Smooth muscle cell (in vitro differentiated cells): ENCODE measurements around the gene PLPP6. TPM values are rescaled to one million over a fixed set of nuclear protein-coding genes. Genes with fewer than 3 reads are reported as not detected.

Experiments used
- DNase-seq: peaks from one replicate; lab custom pipeline; 2025; ENCODE audit not compliant: unreplicated experiment; lab: John Stamatoyannopoulos, UW
- H2AFZ ChIP-seq: fragments of 200-600 bp; sonication (generic); 2 replicates; pipeline ENCODE4 v1.6.0; 2016; ENCODE audit warnings: antibody characterized with exemption, low read depth, mild to moderate bottlenecking
- H3F3A ChIP-seq: fragments of 200-600 bp; sonication (generic); 2 replicates; pipeline ENCODE4 v1.6.0; 2017; ENCODE audit warnings: antibody characterized with exemption, low read depth
- H3K27ac ChIP-seq: fragments of 200-600 bp; sonication (generic); 2 replicates; pipeline ENCODE4 v1.5.1; 2016; ENCODE audit warnings: low read depth, mild to moderate bottlenecking
- H3K27me3 ChIP-seq: fragments of 200-600 bp; sonication (generic); 2 replicates; pipeline ENCODE4 v1.6.1; 2016; ENCODE audit warnings: low read depth, mild to moderate bottlenecking
- H3K36me3 ChIP-seq: fragments of 200-600 bp; sonication (generic); 2 replicates; pipeline ENCODE4 v1.5.1; 2016; ENCODE audit warnings: low read depth
- H3K4me1 ChIP-seq: fragments of 200-600 bp; sonication (generic); 2 replicates; pipeline ENCODE4 v1.5.1; 2016; ENCODE audit warnings: low read depth
- H3K4me2 ChIP-seq: fragments of 200-600 bp; sonication (generic); 2 replicates; pipeline ENCODE4 v1.6.0; 2016; ENCODE audit warnings: mild to moderate bottlenecking
- H3K4me3 ChIP-seq: fragments of 200-600 bp; sonication (generic); 2 replicates; pipeline ENCODE4 v1.5.1; 2016; ENCODE audit warnings: mild to moderate bottlenecking
- H3K79me2 ChIP-seq: fragments of 200-600 bp; sonication (generic); 2 replicates; pipeline ENCODE4 v1.6.0; 2016; ENCODE audit warnings: low read depth, mild to moderate bottlenecking
- H3K9ac ChIP-seq: fragments of 200-600 bp; sonication (generic); 2 replicates; pipeline ENCODE4 v1.6.0; 2016; ENCODE audit warnings: low read depth
- H3K9me3 ChIP-seq: fragments of 200-600 bp; sonication (generic); replicated peaks from 2 replicates; pipeline ENCODE4 v1.5.1; 2016; ENCODE audit warnings: low read depth
- H4K20me1 ChIP-seq: fragments of 200-600 bp; sonication (generic); 2 replicates; pipeline ENCODE4 v1.6.0; 2016; ENCODE audit warnings: low read depth
- WGBS: methylation state at CpG from one replicate; pipeline ENCODE4 v1.1.7; 2016; ENCODE audit warnings: low lambda C conversion rate; 5-methylcytosine and 5-hydroxymethylcytosine counted together
- polyA plus RNA-seq: library from polyadenylated mRNA; unstranded; fragments of >200 nt; fragmentation: Nextera tagmentation; extraction: Ambion mirVana; gene quantifications from 2 replicates; pipeline ENCODE4 v1.2.1, GENCODE V29; 2016
- total RNA-seq: library from RNA; depleted of rRNA; stranded (reverse); fragments of >200 nt; gene quantifications from 2 replicates; pipeline ENCODE4 v1.2.3, GENCODE V29; 2014
- TF ChIP-seq, protein P1 (sequence below): fragments of 200-600 bp; sonication (generic); IDR thresholded peaks from 2 replicates; pipeline ENCODE4 v1.5.1; 2017; ENCODE audit warnings: borderline replicate concordance, mild to moderate bottlenecking, antibody characterized with exemption; ENCODE audit not compliant: insufficient read depth, poor library complexity, severe bottlenecking

PLPP6 gene
- total and polyA plus RNA-seq, 2 experiments from 2014 or later: 2.6 to 6.2 TPM

- H3K27me3 ChIP-seq: no peaks in the 10 kb centered on the region
- H3K9ac ChIP-seq: no peak overlapping the region
- no peak overlapping the region for H2AFZ ChIP-seq
- H3K79me2 ChIP-seq: no peaks in the 10 kb centered on the region
- H3K36me3 ChIP-seq: no peaks in the 10 kb centered on the region
- no peak overlapping the region for H3K27ac ChIP-seq
- TF ChIP-seq, protein P1, sequence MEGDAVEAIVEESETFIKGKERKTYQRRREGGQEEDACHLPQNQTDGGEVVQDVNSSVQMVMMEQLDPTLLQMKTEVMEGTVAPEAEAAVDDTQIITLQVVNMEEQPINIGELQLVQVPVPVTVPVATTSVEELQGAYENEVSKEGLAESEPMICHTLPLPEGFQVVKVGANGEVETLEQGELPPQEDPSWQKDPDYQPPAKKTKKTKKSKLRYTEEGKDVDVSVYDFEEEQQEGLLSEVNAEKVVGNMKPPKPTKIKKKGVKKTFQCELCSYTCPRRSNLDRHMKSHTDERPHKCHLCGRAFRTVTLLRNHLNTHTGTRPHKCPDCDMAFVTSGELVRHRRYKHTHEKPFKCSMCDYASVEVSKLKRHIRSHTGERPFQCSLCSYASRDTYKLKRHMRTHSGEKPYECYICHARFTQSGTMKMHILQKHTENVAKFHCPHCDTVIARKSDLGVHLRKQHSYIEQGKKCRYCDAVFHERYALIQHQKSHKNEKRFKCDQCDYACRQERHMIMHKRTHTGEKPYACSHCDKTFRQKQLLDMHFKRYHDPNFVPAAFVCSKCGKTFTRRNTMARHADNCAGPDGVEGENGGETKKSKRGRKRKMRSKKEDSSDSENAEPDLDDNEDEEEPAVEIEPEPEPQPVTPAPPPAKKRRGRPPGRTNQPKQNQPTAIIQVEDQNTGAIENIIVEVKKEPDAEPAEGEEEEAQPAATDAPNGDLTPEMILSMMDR: no peak
- H3K9me3 ChIP-seq: no peaks in the 10 kb centered on the region
- WGBS: 44% methylated on average over 3 of the region's 3 CpGs
- DNase-seq: no peak
- no peaks in the 10 kb centered on the region for H3F3A ChIP-seq
- H3K4me2 ChIP-seq: no peak overlapping the region
- peaks cover 2% of the 10 kb centered on the region for H3K4me1 ChIP-seq
- no peak overlapping the region for H3K4me3 ChIP-seq
- H4K20me1 ChIP-seq: no peaks in the 10 kb centered on the region
Measured at GRCh38 chr9:4617752-4618151, 44.3 kb upstream of the PLPP6 start.

- DNase-seq: no peak
- Histone ChIP-seq H3K27ac (no peak overlapping the region), H3K4me1 (peaks cover 2% of the 10 kb centered on the region), H3F3A (no peaks in the 10 kb centered on the region), H3K79me2 (no peaks in the 10 kb centered on the region), H3K4me2 (no peak overlapping the region), H3K27me3 (no peaks in the 10 kb centered on the region), H3K36me3 (no peaks in the 10 kb centered on the region), H2AFZ (no peak overlapping the region), H3K4me3 (no peak overlapping the region), H3K9ac (no peak overlapping the region), H4K20me1 (no peaks in the 10 kb centered on the region), H3K9me3 (no peaks in the 10 kb centered on the region)
- TF ChIP-seq, protein P1: no peak
- WGBS: 95% methylated on average over 2 of the region's 2 CpGs
Measured at GRCh38 chr9:4618700-4619099, 43.4 kb upstream of the PLPP6 start.

DNA sequence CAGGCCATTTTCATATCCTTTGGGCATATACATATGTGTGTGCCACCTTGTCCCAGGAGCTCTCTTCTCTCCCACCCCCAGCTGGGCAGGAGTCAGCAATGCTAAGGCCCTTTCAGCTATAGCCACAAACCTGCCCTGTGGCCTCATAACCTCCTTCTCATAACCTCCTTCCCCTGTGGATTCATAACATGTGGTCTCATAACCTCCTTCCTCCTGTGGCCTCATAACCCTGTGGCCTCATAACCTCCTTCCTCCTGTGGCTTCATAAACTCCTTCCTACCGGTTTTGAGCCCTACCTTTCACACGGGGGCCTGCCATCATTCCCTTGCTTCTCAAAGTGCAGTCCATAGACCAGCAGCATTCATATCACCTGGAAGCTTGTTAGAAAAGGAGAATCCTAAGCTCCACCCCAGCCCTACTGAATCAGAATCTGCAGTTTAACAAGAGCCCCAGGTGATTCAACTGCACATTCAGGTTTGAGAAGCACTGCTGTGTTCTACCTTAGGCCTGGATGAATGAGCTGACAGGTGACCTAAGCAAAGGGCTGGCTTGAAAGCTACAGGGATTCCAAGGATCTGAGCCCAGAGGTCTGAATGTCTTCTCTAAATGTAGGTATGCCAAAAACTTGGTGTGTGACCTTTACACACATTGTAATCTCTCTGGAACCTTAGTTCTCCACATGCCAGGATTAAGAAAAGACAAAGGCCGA lies 41.9 kb upstream of the PLPP6 start:
- DNase-seq: no peak
- no peaks in the 10 kb centered on the region for H3K36me3 ChIP-seq
- no peaks in the 10 kb centered on the region for H4K20me1 ChIP-seq
- no peaks in the 10 kb centered on the region for H3K9me3 ChIP-seq
- no peak overlapping the region for H3K27ac ChIP-seq
- H2AFZ ChIP-seq: no peak overlapping the region
- no peak overlapping the region for H3K4me2 ChIP-seq
- no peaks in the 10 kb centered on the region for H3F3A ChIP-seq
- no peak overlapping the region for H3K4me3 ChIP-seq
- no peaks in the 10 kb centered on the region for H3K79me2 ChIP-seq
- peaks cover 2% of the 10 kb centered on the region for H3K4me1 ChIP-seq
- 86% methylated on average over 3 of the region's 3 CpGs for WGBS
- TF ChIP-seq, protein P1: no peak
- H3K9ac ChIP-seq: no peak overlapping the region
- H3K27me3 ChIP-seq: no peaks in the 10 kb centered on the region

GRCh38 chr9:4620881-4621555 lies 41.1 kb upstream of the PLPP6 start:
- Histone ChIP-seq H3K9me3 (no peaks in the 10 kb centered on the region), H2AFZ (no peak overlapping the region), H3K27ac (no peak overlapping the region), H4K20me1 (no peaks in the 10 kb centered on the region), H3K9ac (no peak overlapping the region), H3K4me2 (no peak overlapping the region), H3K4me1 (peaks cover 2% of the 10 kb centered on the region), H3F3A (no peaks in the 10 kb centered on the region), H3K4me3 (no peak overlapping the region), H3K79me2 (no peaks in the 10 kb centered on the region), H3K27me3 (no peaks in the 10 kb centered on the region), H3K36me3 (no peaks in the 10 kb centered on the region)
- no peak for DNase-seq
- TF ChIP-seq, protein P1: no peak
- 69% methylated on average over 2 of the region's 2 CpGs for WGBS
